ENCODE results near the gene NDFIP1. TPM values are rescaled to one million over a fixed set of nuclear protein-coding genes. Genes with fewer than 3 reads are reported as not detected.

The NDFIP1 gene
- total RNA-seq, 1 experiment from 2014 or later, result 26.6 TPM

DNA sequence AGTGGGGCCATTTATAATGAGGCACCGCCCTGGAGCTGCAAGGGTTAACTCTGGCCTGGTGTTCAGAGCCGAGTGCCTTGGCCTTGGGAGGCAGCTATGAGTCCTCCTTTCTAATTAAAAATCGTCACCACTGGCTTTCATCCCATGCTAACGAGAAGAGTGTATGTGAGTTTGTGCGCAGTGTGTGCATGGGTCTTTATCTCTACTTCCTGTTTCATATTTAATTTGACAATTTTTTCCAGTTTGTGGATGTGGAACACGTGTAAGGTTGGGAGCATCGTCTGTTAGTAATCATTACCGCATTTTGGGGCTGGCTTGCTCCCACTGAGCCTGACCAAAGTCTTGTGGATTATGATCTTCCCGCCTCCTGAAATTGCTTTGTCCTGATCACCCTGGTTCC is 76.4 kb downstream of the NDFIP1 start:
- Histone ChIP-seq H3K4me2 (ENCODE audit: insufficient read depth, insufficient read length, low read length) (no peak overlapping the region), H3K27me3 (ENCODE audit: insufficient read depth, low read length) (no peaks in the 10 kb centered on the region; the same call in 1 of the 2 replicates), H3K27ac (ENCODE audit: insufficient read length, low read depth, low read length) (no peak overlapping the region), H3K79me1 (ENCODE audit: insufficient read depth, low read depth, low read length, poor library complexity, severe bottlenecking) (no peaks in the 10 kb centered on the region), H3K4ac (ENCODE audit: low read depth, low read length) (no peak overlapping the region), H2AFZ (ENCODE audit: low read length) (no peak overlapping the region), H4K8ac (replicated peaks; ENCODE audit: insufficient read length, low read depth, low read length) (no peak overlapping the region), H3K4me1 (ENCODE audit: insufficient read depth, low read length) (no peaks in the 10 kb centered on the region), H3K23me2 (ENCODE audit: insufficient read length, low read depth, low read length, poor library complexity, severe bottlenecking) (no peaks in the 10 kb centered on the region), H2BK5ac (ENCODE audit: insufficient read length, low read length) (no peak overlapping the region), H3T11ph (ENCODE audit: low read length) (no peak overlapping the region), H4K5ac (ENCODE audit: insufficient read length, low read depth, low read length) (no peak overlapping the region), H2BK12ac (ENCODE audit: insufficient read length, low read depth, low read length) (no peak overlapping the region), H3K9ac (ENCODE audit: extremely low read depth, insufficient read length, low read length) (no peak overlapping the region), H3K18ac (ENCODE audit: insufficient read length, low read depth, low read length) (no peak overlapping the region), H2AK5ac (ENCODE audit: insufficient read length, low read length) (no peak overlapping the region), H4K20me1 (ENCODE audit: control insufficient read depth, insufficient read depth, insufficient read length) (no peaks in the 10 kb centered on the region), H3K56ac (ENCODE audit: insufficient read length, low read depth, low read length) (no peak overlapping the region), H2BK20ac (ENCODE audit: low read depth, low read length, poor library complexity, severe bottlenecking) (no peak overlapping the region), H3K14ac (ENCODE audit: insufficient read depth, low read length) (no peak overlapping the region), H2BK15ac (ENCODE audit: low read depth, low read length) (no peak overlapping the region), H4K91ac (ENCODE audit: insufficient read length, low read depth, low read length) (no peak overlapping the region), H3K9me3 (ENCODE audit: control insufficient read depth, low read depth, low read length) (no peaks in the 10 kb centered on the region), H3K79me2 (ENCODE audit: insufficient read depth, low read length) (no peaks in the 10 kb centered on the region), H2BK120ac (ENCODE audit: low read depth, low read length, poor library complexity, severe bottlenecking) (no peak overlapping the region), H3K23ac (ENCODE audit: insufficient read length, low read depth, low read length) (no peak overlapping the region)
- no CpG with 5 or more reads among the region's 9 CpGs for WGBS (ENCODE audit: extremely low coverage, insufficient read length, low lambda C conversion rate)
- DNase-seq, result no peak
- no peak overlapping the region for H3K27ac Mint-ChIP-seq
- TF ChIP-seq, protein P1, sequence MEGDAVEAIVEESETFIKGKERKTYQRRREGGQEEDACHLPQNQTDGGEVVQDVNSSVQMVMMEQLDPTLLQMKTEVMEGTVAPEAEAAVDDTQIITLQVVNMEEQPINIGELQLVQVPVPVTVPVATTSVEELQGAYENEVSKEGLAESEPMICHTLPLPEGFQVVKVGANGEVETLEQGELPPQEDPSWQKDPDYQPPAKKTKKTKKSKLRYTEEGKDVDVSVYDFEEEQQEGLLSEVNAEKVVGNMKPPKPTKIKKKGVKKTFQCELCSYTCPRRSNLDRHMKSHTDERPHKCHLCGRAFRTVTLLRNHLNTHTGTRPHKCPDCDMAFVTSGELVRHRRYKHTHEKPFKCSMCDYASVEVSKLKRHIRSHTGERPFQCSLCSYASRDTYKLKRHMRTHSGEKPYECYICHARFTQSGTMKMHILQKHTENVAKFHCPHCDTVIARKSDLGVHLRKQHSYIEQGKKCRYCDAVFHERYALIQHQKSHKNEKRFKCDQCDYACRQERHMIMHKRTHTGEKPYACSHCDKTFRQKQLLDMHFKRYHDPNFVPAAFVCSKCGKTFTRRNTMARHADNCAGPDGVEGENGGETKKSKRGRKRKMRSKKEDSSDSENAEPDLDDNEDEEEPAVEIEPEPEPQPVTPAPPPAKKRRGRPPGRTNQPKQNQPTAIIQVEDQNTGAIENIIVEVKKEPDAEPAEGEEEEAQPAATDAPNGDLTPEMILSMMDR (conservative IDR thresholded peaks at IDR 0.05), result no peak
- H3K4me1 Mint-ChIP-seq, result peaks cover 37 to 42% of the 10 kb centered on the region in 2 experiments
- H3K4me3 Mint-ChIP-seq, result no peak overlapping the region
- H3K36me3 Mint-ChIP-seq (ENCODE audit: insufficient read depth in 1 of 3, low read depth in 3 of 3), result peaks cover 0 to 1% (median 0%) of the 10 kb centered on the region in 3 experiments; a peak in 1 of 7 replicates
- peaks cover 2% of the 10 kb centered on the region; the same call in 1 of the 2 replicates for H3K27me3 Mint-ChIP-seq (ENCODE audit: low read depth)
- no peaks in the 10 kb centered on the region for H3K9me3 Mint-ChIP-seq

Measured in H9 (cell line).